Medulla oblongata (tissue), 1 donor: ENCODE measurements around the gene GTSF1L.

Experiments
- DNase-seq: peaks from one replicate; pipeline ENCODE4 v3.0.0-alpha.2; 2015; ENCODE audit errors: extremely low spot score

Gene GTSF1L

GRCh38 chr20:43746344-43747137, 19.7 kb upstream of the GTSF1L start:
- no peak for DNase-seq

- no peak for DNase-seq
Observed at GRCh38 chr20:43744966-43745730, 18.3 kb upstream of the GTSF1L start.

GRCh38 chr20:43744151-43744611, 17.4 kb upstream of the GTSF1L start:
- DNase-seq, result no peak

GRCh38 chr20:43740642-43741041, 13.8 kb upstream of the GTSF1L start:
- DNase-seq, result no peak

GRCh38 chr20:43739148-43739749, 12.4 kb upstream of the GTSF1L start:
- DNase-seq, result no peak

- no peak for DNase-seq
Observed at GRCh38 chr20:43737925-43738324, 11.1 kb upstream of the GTSF1L start.

- DNase-seq, result no peak
Observed at GRCh38 chr20:43736588-43737158, 9.9 kb upstream of the GTSF1L start.

GRCh38 chr20:43731927-43732326, 5.1 kb upstream of the GTSF1L start:
- no peak for DNase-seq

GRCh38 chr20:43731469-43731868, 4.7 kb upstream of the GTSF1L start:
- DNase-seq, result no peak

- no peak for DNase-seq
Observed at GRCh38 chr20:43728686-43729255, 2.0 kb upstream of the GTSF1L start.

GRCh38 chr20:43727980-43728590, 1.3 kb upstream of the GTSF1L start:
- no peak for DNase-seq

- no peak for DNase-seq
Observed at GRCh38 chr20:43726333-43726732, 469 bp downstream of the GTSF1L start.

GRCh38 chr20:43725666-43726065, 1.1 kb downstream of the GTSF1L start:
- DNase-seq, result no peak

- no peak for DNase-seq
Observed at GRCh38 chr20:43724383-43724782, 2.4 kb downstream of the GTSF1L start.

GRCh38 chr20:43723735-43724134, 3.1 kb downstream of the GTSF1L start:
- no peak for DNase-seq

- no peak for DNase-seq
Observed at GRCh38 chr20:43723186-43723585, 3.6 kb downstream of the GTSF1L start.

GRCh38 chr20:43722153-43722505, 4.7 kb downstream of the GTSF1L start:
- no peak for DNase-seq

- no peak for DNase-seq
Observed at GRCh38 chr20:43721429-43722152, 5.2 kb downstream of the GTSF1L start.

GRCh38 chr20:43721097-43721428, 5.7 kb downstream of the GTSF1L start:
- DNase-seq, result no peak

- DNase-seq, result no peak
Observed at GRCh38 chr20:43720007-43720406, 6.8 kb downstream of the GTSF1L start.

- DNase-seq, result no peak
Observed at GRCh38 chr20:43717616-43717995, 9.2 kb downstream of the GTSF1L start.
